Endothelial cell of umbilical vein (primary cell): Measurements from ENCODE around the gene NR6A1.

Source experiments
- CTCF ChIP-seq, 2 donors: IDR thresholded peaks; 1 replicate in 1 of 2; 2 replicates in 1 of 2; pipeline ENCODE4 v1.5.1; 2011; ENCODE audit warnings: low read length in 2 of 2, mild to moderate bottlenecking in 2 of 2, moderate library complexity in 2 of 2, control low read depth in 1 of 2, inconsistent platforms in 1 of 2, low read depth in 1 of 2; ENCODE audit not compliant: insufficient read depth in 1 of 2; ENCODE audit errors: extremely low read depth in 1 of 2
- EZH2 ChIP-seq: IDR thresholded peaks from 2 replicates; pipeline ENCODE4 v1.6.1; 2012; ENCODE audit warnings: borderline replicate concordance, low read depth, mild to moderate bottlenecking, moderate library complexity, low read length, inconsistent platforms; ENCODE audit not compliant: severe bottlenecking
- FOS ChIP-seq: IDR thresholded peaks from 2 replicates; pipeline ENCODE4 v1.6.1; 2011; ENCODE audit warnings: mild to moderate bottlenecking, low read length, moderate library complexity, borderline replicate concordance; ENCODE audit not compliant: insufficient read depth
- GATA2 ChIP-seq: IDR thresholded peaks from 2 replicates; pipeline ENCODE4 v1.7.0; 2011; ENCODE audit warnings: low read depth, mild to moderate bottlenecking, moderate library complexity, mixed read lengths, low read length; ENCODE audit not compliant: insufficient read length, insufficient read depth
- JUN ChIP-seq: IDR thresholded peaks from 2 replicates; pipeline ENCODE4 v1.6.1; 2011; ENCODE audit warnings: borderline replicate concordance, low read depth; ENCODE audit not compliant: insufficient read length, insufficient read depth
- MYC ChIP-seq: IDR thresholded peaks from one replicate; pipeline ENCODE4 v1.6.1; 2011; ENCODE audit warnings: mild to moderate bottlenecking, low read depth, low read length
- POLR2A ChIP-seq: IDR thresholded peaks from 2 replicates; pipeline ENCODE4 v1.6.1; 2012; ENCODE audit warnings: low read depth, mild to moderate bottlenecking, control low read depth, low read length
- POLR2AphosphoS5 ChIP-seq: IDR thresholded peaks from 2 replicates; pipeline ENCODE4 v1.6.1; 2012; ENCODE audit warnings: low read depth, mild to moderate bottlenecking, control low read depth, low read length, moderate library complexity; ENCODE audit not compliant: insufficient read depth
- TF ChIP-seq, protein P1 (sequence below): IDR thresholded peaks from 2 replicates; pipeline ENCODE4 v1.6.1; 2011; ENCODE audit not compliant: insufficient read depth, insufficient read length

- no peak for TF ChIP-seq CTCF (IDR thresholded peaks at IDR 0.05; ENCODE audit: extremely low read depth in 1 of 2, insufficient read depth in 1 of 2, low read depth in 1 of 2, low read length in 2 of 2)
- TF ChIP-seq POLR2AphosphoS5 = no peak
- no peak for TF ChIP-seq EZH2
- TF ChIP-seq POLR2A = no peak
- no peak for TF ChIP-seq MYC
- no peak for TF ChIP-seq GATA2
- TF ChIP-seq, protein P1, sequence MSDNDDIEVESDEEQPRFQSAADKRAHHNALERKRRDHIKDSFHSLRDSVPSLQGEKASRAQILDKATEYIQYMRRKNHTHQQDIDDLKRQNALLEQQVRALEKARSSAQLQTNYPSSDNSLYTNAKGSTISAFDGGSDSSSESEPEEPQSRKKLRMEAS = no peak
- TF ChIP-seq FOS = no peak
- no peak for TF ChIP-seq JUN
Observed at GRCh38 chr9:124680049-124680448, 91.1 kb downstream of the NR6A1 start.
